ENCODE data around the gene NAT8. TPM values are rescaled to one million over a fixed set of nuclear protein-coding genes. Genes with fewer than 3 reads are reported as not detected.
A peak's percentile ranks its signal among the peaks of the same experiment; 100 is the strongest.
"Not testable (repeated sequence)": the region's sequence is repeated elsewhere in the genome, so short reads cannot be mapped to it uniquely, and the experiment has no call there.

The NAT8 gene, protein sequence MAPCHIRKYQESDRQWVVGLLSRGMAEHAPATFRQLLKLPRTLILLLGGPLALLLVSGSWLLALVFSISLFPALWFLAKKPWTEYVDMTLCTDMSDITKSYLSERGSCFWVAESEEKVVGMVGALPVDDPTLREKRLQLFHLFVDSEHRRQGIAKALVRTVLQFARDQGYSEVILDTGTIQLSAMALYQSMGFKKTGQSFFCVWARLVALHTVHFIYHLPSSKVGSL
- not detected for polyA plus RNA-seq (2013, experiment 1 of 2)
- polyA plus RNA-seq (2013, experiment 2 of 2): not detected

DNA sequence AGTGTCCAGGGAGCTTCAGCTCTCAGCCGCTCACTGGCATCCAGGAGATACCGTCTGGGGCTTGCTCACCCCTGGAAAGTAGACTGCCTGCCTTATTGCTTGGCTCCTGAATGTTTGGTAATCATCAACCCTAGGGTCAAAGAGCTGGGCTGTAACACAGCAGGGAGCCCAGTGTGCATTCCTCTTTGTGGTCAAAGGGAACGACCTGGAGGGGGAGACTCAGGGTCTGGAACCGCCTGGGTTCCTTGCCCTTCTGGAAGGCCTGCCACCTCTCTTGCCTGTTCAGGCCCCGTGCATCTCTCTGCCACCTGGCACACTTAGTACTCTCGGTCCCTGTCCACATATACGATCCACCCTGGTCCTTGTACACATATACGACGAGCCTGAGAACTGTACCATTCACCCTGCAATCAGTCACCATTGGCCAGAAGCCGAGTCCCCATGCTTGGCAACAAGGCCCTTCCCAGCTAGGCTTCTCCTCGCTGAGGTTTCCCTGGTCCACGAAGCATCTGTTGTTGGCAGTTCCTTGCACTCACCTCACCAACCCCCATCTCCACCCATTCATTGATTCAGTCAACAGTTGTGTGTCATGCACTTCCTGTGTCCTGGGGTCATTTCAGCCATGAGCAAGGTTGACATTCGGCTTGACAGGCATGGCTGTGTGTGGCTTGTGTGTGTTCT is at the start of gene NAT8:
Gene NAT8 (minus strand): TSS at position 85 of the 681 bp plus-strand sequence. CDS start 794 bp downstream, outside the sequence.
- Histone ChIP-seq H3K23ac (ENCODE audit: low read length) (no peak within 1 kb of the TSS), H3K79me2 (ENCODE audit: control insufficient read depth, insufficient read depth, low read length) (no peaks in the 10 kb centered on the region), H2BK5ac (ENCODE audit: low read length) (no peak within 1 kb of the TSS), H3K4ac (ENCODE audit: low read depth, low read length) (no peak within 1 kb of the TSS), H3K27me3 (ENCODE audit: insufficient read depth, low read length, poor library complexity) (no peaks in the 10 kb centered on the region), H3K27ac (ENCODE audit: low read depth, low read length) (no peak within 1 kb of the TSS), H3K36me3 (ENCODE audit: control insufficient read depth, insufficient read depth, low read length) (no peaks in the 10 kb centered on the region), H2BK120ac (ENCODE audit: low read depth, low read length) (no peak within 1 kb of the TSS), H3K9ac (ENCODE audit: low read length) (no peak within 1 kb of the TSS), H3K4me2 (ENCODE audit: low read length) (no peak within 1 kb of the TSS), H3K56ac (ENCODE audit: low read length) (no peak within 1 kb of the TSS), H4K8ac (ENCODE audit: low read depth, low read length) (no peak within 1 kb of the TSS), H3K4me1 (ENCODE audit: control insufficient read depth, low read depth, low read length) (no peaks in the 10 kb centered on the region), H4K5ac (ENCODE audit: low read length) (no peak within 1 kb of the TSS), H3K4me3 (ENCODE audit: low read length) (no peak within 1 kb of the TSS), H3K18ac (ENCODE audit: low read length) (no peak within 1 kb of the TSS), H3K79me1 (ENCODE audit: low read length) (no peaks in the 10 kb centered on the region), H2BK15ac (replicated peaks; ENCODE audit: low read depth) (no peak within 1 kb of the TSS), H2AK5ac (ENCODE audit: low read length) (no peak within 1 kb of the TSS)
- WGBS (ENCODE audit: extremely low coverage, insufficient coverage, low lambda C conversion rate): no CpG with 5 or more reads among the region's 13 CpGs
- DNase-seq: no peak

DNA sequence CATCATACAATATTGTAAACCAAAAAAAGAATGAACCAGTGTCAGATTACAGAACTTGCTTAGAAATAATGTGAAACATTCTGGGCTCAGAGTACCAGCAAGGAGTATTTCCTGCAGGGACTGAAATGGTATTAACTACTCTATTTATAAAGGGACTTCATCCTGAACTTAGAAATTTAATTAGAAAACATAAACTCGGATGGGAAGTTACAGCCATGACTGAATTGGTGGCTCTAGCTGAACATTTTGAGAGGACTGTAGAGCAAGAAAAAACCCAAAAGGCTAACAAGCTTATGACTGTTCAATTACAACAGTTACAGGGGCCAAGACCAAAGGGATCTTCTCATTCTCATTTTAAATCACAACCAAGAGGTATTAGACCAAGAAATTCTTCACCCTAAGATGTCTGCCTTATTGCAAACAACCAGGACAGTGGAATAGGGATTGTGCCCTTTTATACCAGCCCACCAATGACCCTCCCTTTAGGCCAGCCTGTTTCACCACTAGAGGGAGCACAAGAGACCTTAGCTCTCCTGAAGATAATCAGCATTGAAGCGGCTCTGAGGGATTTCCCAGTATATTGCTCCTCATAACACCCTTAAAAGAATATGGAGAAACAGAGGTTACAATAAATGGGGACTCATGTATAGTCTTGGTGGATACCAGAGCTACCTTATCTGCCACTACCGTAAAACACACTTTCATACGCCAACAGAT is 48.3 kb upstream of the NAT8 start:
- H4K8ac ChIP-seq (ENCODE audit: low read depth, low read length); H4K5ac ChIP-seq (ENCODE audit: low read length); H3K36me3 ChIP-seq (ENCODE audit: control insufficient read depth, insufficient read depth, low read length); H3K4me1 ChIP-seq (ENCODE audit: control insufficient read depth, low read depth, low read length); H2BK120ac ChIP-seq (ENCODE audit: low read depth, low read length); H3K27me3 ChIP-seq (ENCODE audit: insufficient read depth, low read length, poor library complexity); H3K27ac ChIP-seq (ENCODE audit: low read depth, low read length); H2AK5ac ChIP-seq (ENCODE audit: low read length); H3K9ac ChIP-seq (ENCODE audit: low read length); H2BK15ac ChIP-seq (replicated peaks; ENCODE audit: low read depth); H3K79me1 ChIP-seq (ENCODE audit: low read length); H3K4ac ChIP-seq (ENCODE audit: low read depth, low read length); H3K18ac ChIP-seq (ENCODE audit: low read length); H3K4me3 ChIP-seq (ENCODE audit: low read length); H3K79me2 ChIP-seq (ENCODE audit: control insufficient read depth, insufficient read depth, low read length); H2BK5ac ChIP-seq (ENCODE audit: low read length); H3K4me2 ChIP-seq (ENCODE audit: low read length); H3K23ac ChIP-seq (ENCODE audit: low read length); H3K56ac ChIP-seq (ENCODE audit: low read length): not testable (repeated sequence)
- DNase-seq: peak; percentile 47
- no CpG with 5 or more reads among the region's 4 CpGs for WGBS (ENCODE audit: extremely low coverage, insufficient coverage, low lambda C conversion rate)

- not testable (repeated sequence) for H3K79me1 ChIP-seq (ENCODE audit: low read length); H3K27me3 ChIP-seq (ENCODE audit: insufficient read depth, low read length, poor library complexity); H4K8ac ChIP-seq (ENCODE audit: low read depth, low read length); H4K5ac ChIP-seq (ENCODE audit: low read length); H3K4me1 ChIP-seq (ENCODE audit: control insufficient read depth, low read depth, low read length); H3K4me2 ChIP-seq (ENCODE audit: low read length); H3K4me3 ChIP-seq (ENCODE audit: low read length); H3K79me2 ChIP-seq (ENCODE audit: control insufficient read depth, insufficient read depth, low read length); H3K18ac ChIP-seq (ENCODE audit: low read length); H3K23ac ChIP-seq (ENCODE audit: low read length); H3K36me3 ChIP-seq (ENCODE audit: control insufficient read depth, insufficient read depth, low read length); H3K27ac ChIP-seq (ENCODE audit: low read depth, low read length); H2BK5ac ChIP-seq (ENCODE audit: low read length); H3K56ac ChIP-seq (ENCODE audit: low read length); H3K9ac ChIP-seq (ENCODE audit: low read length); H2AK5ac ChIP-seq (ENCODE audit: low read length); H3K4ac ChIP-seq (ENCODE audit: low read depth, low read length); H2BK15ac ChIP-seq (replicated peaks; ENCODE audit: low read depth); H2BK120ac ChIP-seq (ENCODE audit: low read depth, low read length); DNase-seq
- no CpG with 5 or more reads among the region's 5 CpGs for WGBS (ENCODE audit: extremely low coverage, insufficient coverage, low lambda C conversion rate)
Measured at GRCh38 chr2:73688494-73688893, 46.3 kb upstream of the NAT8 start.

DNA sequence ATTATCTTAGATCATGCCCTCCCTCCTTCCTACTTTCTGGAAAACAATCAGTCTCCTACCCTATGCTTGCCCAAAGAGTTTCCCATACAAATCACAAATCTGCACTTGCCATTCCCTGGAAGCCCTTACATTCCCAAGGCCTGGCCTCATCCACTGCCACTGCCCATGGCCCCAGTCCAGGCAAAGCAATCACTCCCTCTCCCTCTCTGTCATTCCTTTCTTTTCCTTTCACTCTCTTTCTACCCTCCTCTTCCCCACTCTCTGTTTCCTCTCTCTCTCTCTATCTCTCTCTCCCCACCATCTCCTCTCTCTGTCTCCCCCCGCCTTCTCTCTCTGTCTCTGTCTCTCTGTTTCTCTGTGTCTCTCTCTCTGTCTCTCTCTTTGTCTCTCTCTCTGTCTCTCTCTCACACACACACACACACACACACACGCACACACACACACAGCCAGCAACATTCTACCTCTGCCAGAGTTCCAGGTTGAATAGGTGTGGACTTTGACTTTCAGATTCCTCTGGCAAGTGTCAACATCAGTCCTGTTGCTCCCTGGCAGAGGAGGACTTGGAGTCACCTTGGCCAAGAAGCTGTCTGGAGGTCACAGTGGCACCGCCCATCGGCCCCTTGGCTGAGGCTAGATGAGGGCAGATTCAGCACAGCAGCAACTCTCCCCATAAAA is 43.7 kb upstream of the NAT8 start:
- no peak overlapping the region for H3K23ac ChIP-seq (ENCODE audit: low read length)
- H3K27ac ChIP-seq (ENCODE audit: low read depth, low read length): no peak overlapping the region
- no CpG with 5 or more reads among the region's 4 CpGs for WGBS (ENCODE audit: extremely low coverage, insufficient coverage, low lambda C conversion rate)
- no peak overlapping the region for H2BK15ac ChIP-seq (replicated peaks; ENCODE audit: low read depth)
- H3K4me1 ChIP-seq (ENCODE audit: control insufficient read depth, low read depth, low read length): no peaks in the 10 kb centered on the region
- no peak overlapping the region for H3K4me3 ChIP-seq (ENCODE audit: low read length)
- H2AK5ac ChIP-seq (ENCODE audit: low read length): no peak overlapping the region
- no peaks in the 10 kb centered on the region for H3K36me3 ChIP-seq (ENCODE audit: control insufficient read depth, insufficient read depth, low read length)
- no peak overlapping the region for H4K8ac ChIP-seq (ENCODE audit: low read depth, low read length)
- no peak overlapping the region for H3K4me2 ChIP-seq (ENCODE audit: low read length)
- no peak overlapping the region for H3K56ac ChIP-seq (ENCODE audit: low read length)
- H4K5ac ChIP-seq (ENCODE audit: low read length): no peak overlapping the region
- DNase-seq: no peak
- no peaks in the 10 kb centered on the region for H3K27me3 ChIP-seq (ENCODE audit: insufficient read depth, low read length, poor library complexity)
- H3K4ac ChIP-seq (ENCODE audit: low read depth, low read length): no peak overlapping the region
- no peaks in the 10 kb centered on the region for H3K79me1 ChIP-seq (ENCODE audit: low read length)
- no peak overlapping the region for H3K18ac ChIP-seq (ENCODE audit: low read length)
- no peak overlapping the region for H3K9ac ChIP-seq (ENCODE audit: low read length)
- no peaks in the 10 kb centered on the region for H3K79me2 ChIP-seq (ENCODE audit: control insufficient read depth, insufficient read depth, low read length)
- no peak overlapping the region for H2BK120ac ChIP-seq (ENCODE audit: low read depth, low read length)
- no peak overlapping the region for H2BK5ac ChIP-seq (ENCODE audit: low read length)

GRCh38 chr2:73684905-73685304 is 42.7 kb upstream of the NAT8 start:
- no CpG with 5 or more reads among the region's 9 CpGs for WGBS (ENCODE audit: extremely low coverage, insufficient coverage, low lambda C conversion rate)
- H3K23ac ChIP-seq (ENCODE audit: low read length); H3K27ac ChIP-seq (ENCODE audit: low read depth, low read length): not testable (repeated sequence)

More at GRCh38 chr2:73684905-73685304, 42.7 kb upstream of the NAT8 start:
- not testable (repeated sequence) for H4K5ac ChIP-seq (ENCODE audit: low read length); H2BK120ac ChIP-seq (ENCODE audit: low read depth, low read length); H3K18ac ChIP-seq (ENCODE audit: low read length); H3K36me3 ChIP-seq (ENCODE audit: control insufficient read depth, insufficient read depth, low read length); H2AK5ac ChIP-seq (ENCODE audit: low read length); H3K4ac ChIP-seq (ENCODE audit: low read depth, low read length); H3K9ac ChIP-seq (ENCODE audit: low read length); H3K79me1 ChIP-seq (ENCODE audit: low read length); H4K8ac ChIP-seq (ENCODE audit: low read depth, low read length); H3K4me3 ChIP-seq (ENCODE audit: low read length); H3K27me3 ChIP-seq (ENCODE audit: insufficient read depth, low read length, poor library complexity); H2BK5ac ChIP-seq (ENCODE audit: low read length); H3K79me2 ChIP-seq (ENCODE audit: control insufficient read depth, insufficient read depth, low read length); H3K56ac ChIP-seq (ENCODE audit: low read length); H3K4me1 ChIP-seq (ENCODE audit: control insufficient read depth, low read depth, low read length); H3K4me2 ChIP-seq (ENCODE audit: low read length); H2BK15ac ChIP-seq (replicated peaks; ENCODE audit: low read depth)
- peak; percentile 25 for DNase-seq
